OCI-LY7 (cell line): Measurements from ENCODE around the gene ZKSCAN7. TPM values are rescaled to one million over a fixed set of nuclear protein-coding genes. Genes with fewer than 3 reads are reported as not detected.

Source experiments
- BruUV-seq: library from RNA; stranded (reverse); fragments of 400-500 nt; replicated peaks from 2 replicates; lab custom pipeline; 2021; lab: Mats Ljungman, UMichigan
- CTCF ChIA-PET: fragments of 300-600 bp; sonication (Branson Sonifier 250); formaldehyde crosslinking; loops from one replicate; lab custom pipeline; 2022; ENCODE audit warnings: antibody characterized with exemption; ENCODE audit not compliant: unreplicated experiment; lab: Charles Lee
- POLR2A ChIA-PET: fragments of 300-600 bp; sonication (Branson Sonifier 250); formaldehyde crosslinking; loops from one replicate; lab custom pipeline; 2022; ENCODE audit warnings: antibody characterized with exemption; lab: Charles Lee
- DNase-seq: peaks from one replicate; pipeline ENCODE4 v3.0.0-alpha.2; 2015; ENCODE audit warnings: low spot score
- H2AFZ ChIP-seq: fragments of 200-600 bp; sonication (generic), shearing (Covaris generic); 2 replicates; pipeline ENCODE4 v1.6.1; 2014; ENCODE audit warnings: mild to moderate bottlenecking, antibody characterized with exemption, low read length, moderate library complexity
- H3K27ac ChIP-seq: fragments of 200-600 bp; sonication (generic); 2 replicates; pipeline ENCODE4 v1.5.1; 2014; ENCODE audit warnings: mixed run types, low read depth, mild to moderate bottlenecking, moderate library complexity, low read length, inconsistent platforms; ENCODE audit not compliant: poor library complexity, severe bottlenecking
- H3K36me3 ChIP-seq: fragments of 200-600 bp; sonication (generic); 2 replicates; pipeline ENCODE4 v1.6.1; 2014; ENCODE audit warnings: mild to moderate bottlenecking, antibody characterized with exemption, low read length, moderate library complexity, mixed read lengths; ENCODE audit not compliant: insufficient read depth
- H3K4me1 ChIP-seq: fragments of 200-600 bp; sonication (generic); 2 replicates; pipeline ENCODE4 v1.5.1; 2014; ENCODE audit warnings: mild to moderate bottlenecking, low read length; ENCODE audit not compliant: insufficient read depth, poor library complexity, severe bottlenecking
- H3K4me2 ChIP-seq: fragments of 200-600 bp; sonication (generic); 2 replicates; pipeline ENCODE4 v1.6.1; 2014; ENCODE audit warnings: mild to moderate bottlenecking, low read length
- H3K4me3 ChIP-seq: fragments of 200-600 bp; sonication (generic); 2 replicates; pipeline ENCODE4 v1.5.1; 2014; ENCODE audit warnings: mild to moderate bottlenecking, low read depth, low read length; ENCODE audit not compliant: poor library complexity, severe bottlenecking
- H3K79me2 ChIP-seq: fragments of 200-600 bp; sonication (generic); 2 replicates; pipeline ENCODE4 v1.6.1; 2016; ENCODE audit warnings: low read depth, mild to moderate bottlenecking, low read length, moderate library complexity, mixed read lengths; ENCODE audit not compliant: insufficient read depth
- H3K9me2 ChIP-seq: fragments of 200-600 bp; sonication (generic); 2 replicates; pipeline ENCODE4 v1.6.1; 2016; ENCODE audit warnings: mild to moderate bottlenecking, low read length, mixed read lengths; ENCODE audit not compliant: insufficient read depth
- H3K9me3 ChIP-seq: fragments of 200-600 bp; sonication (generic); 2 replicates; pipeline ENCODE4 v1.6.1; 2014; ENCODE audit warnings: mild to moderate bottlenecking, mixed run types, low read length, mixed read lengths
- H4K20me1 ChIP-seq: fragments of 200-600 bp; sonication (generic); 2 replicates; pipeline ENCODE4 v1.6.1; 2014; ENCODE audit warnings: mild to moderate bottlenecking, antibody characterized with exemption, low read length, moderate library complexity, mixed read lengths; ENCODE audit not compliant: insufficient read depth
- CTCF ChIP-seq: fragments of 200-600 bp; sonication (generic); conservative IDR thresholded peaks from 2 replicates; pipeline ENCODE4 v1.5.1; 2014; ENCODE audit warnings: mild to moderate bottlenecking, antibody characterized with exemption, low read length, moderate library complexity, mixed read lengths
- EZH2phosphoT487 ChIP-seq: fragments of 200-600 bp; sonication (generic); IDR thresholded peaks from 2 replicates; pipeline ENCODE4 v1.6.1; 2018; ENCODE audit warnings: low read depth, borderline replicate concordance, mild to moderate bottlenecking, mixed run types, antibody characterized with exemption, low read length, moderate library complexity, mixed read lengths
- intact Hi-C: fragments of 100-400 bp; cut with micrococcal nuclease; formaldehyde crosslinking; loops from one replicate; pipeline ENCODE4 v1.10.0; 2022; ENCODE audit not compliant: unreplicated experiment
- total RNA-seq, 2 experiments: library from RNA; depleted of rRNA in 1 of 2; stranded (reverse); fragments of >200 nt in 1 of 2; shearing (Covaris generic) in 1 of 2; gene quantifications; 2 replicates each; pipeline ENCODE4 v1.2.3, GENCODE V29; 2014 to 2022

The ZKSCAN7 gene
- total RNA-seq, 2 experiments from 2014 or later, result not detected

- H3K79me2 ChIP-seq, result no peaks in the 10 kb centered on the region
- H3K4me2 ChIP-seq, result no peak overlapping the region
- H3K27ac ChIP-seq, result no peak overlapping the region
- no peaks in the 10 kb centered on the region for H3K9me3 ChIP-seq
- intact Hi-C loops, result no loop called here
- H3K36me3 ChIP-seq, result no peaks in the 10 kb centered on the region
- H4K20me1 ChIP-seq, result no peaks in the 10 kb centered on the region
- no peaks in the 10 kb centered on the region for H3K9me2 ChIP-seq
- no peak for DNase-seq
- no TSS peak for BruUV-seq
- no peak overlapping the region for H3K4me3 ChIP-seq
- no peak for TF ChIP-seq CTCF
- no peak for TF ChIP-seq EZH2phosphoT487
- no peak overlapping the region for H2AFZ ChIP-seq
- ChIA-PET POLR2A (no interaction called here), CTCF (no interaction called here)
- no peaks in the 10 kb centered on the region for H3K4me1 ChIP-seq
Observed at GRCh38 chr3:44557074-44557473, 2.1 kb downstream of the ZKSCAN7 start.

- no peaks in the 10 kb centered on the region for H3K9me2 ChIP-seq
- no peak overlapping the region for H3K27ac ChIP-seq
- DNase-seq, result no peak
- H3K36me3 ChIP-seq, result no peaks in the 10 kb centered on the region
- no peaks in the 10 kb centered on the region for H3K79me2 ChIP-seq
- no peak overlapping the region for H3K4me3 ChIP-seq
- intact Hi-C loops, result no loop called here
- no peak overlapping the region for H2AFZ ChIP-seq
- BruUV-seq, result no TSS peak
- TF ChIP-seq EZH2phosphoT487 (no peak), CTCF (no peak)
- H3K4me1 ChIP-seq, result no peaks in the 10 kb centered on the region
- no peaks in the 10 kb centered on the region for H4K20me1 ChIP-seq
- ChIA-PET POLR2A (interaction anchor here (0.7 kb wide), 1 partner anchor 26 kb away, joined by 3 read pairs; no protein-coding TSS in a partner anchor), CTCF (no interaction called here)
- H3K9me3 ChIP-seq, result no peaks in the 10 kb centered on the region
- H3K4me2 ChIP-seq, result no peak overlapping the region
Observed at GRCh38 chr3:44561076-44561475, 6.1 kb downstream of the ZKSCAN7 start.

GRCh38 chr3:44562147-44562546, 7.2 kb downstream of the ZKSCAN7 start:
- Histone ChIP-seq H3K27ac (no peak overlapping the region), H2AFZ (no peak overlapping the region), H3K9me3 (no peaks in the 10 kb centered on the region), H3K4me2 (no peak overlapping the region), H4K20me1 (no peaks in the 10 kb centered on the region), H3K36me3 (no peaks in the 10 kb centered on the region), H3K9me2 (no peaks in the 10 kb centered on the region), H3K79me2 (no peaks in the 10 kb centered on the region), H3K4me1 (no peaks in the 10 kb centered on the region), H3K4me3 (no peak overlapping the region)
- no peak for TF ChIP-seq EZH2phosphoT487
- no peak for TF ChIP-seq CTCF
- intact Hi-C loops, result no loop called here
- POLR2A ChIA-PET, result no interaction called here
- DNase-seq, result no peak
- no TSS peak for BruUV-seq
- CTCF ChIA-PET, result no interaction called here
